Measurements from ENCODE around the gene TNFRSF25.

The TNFRSF25 gene

GRCh38 chr1:6418668-6419396 is 47.1 kb downstream of the TNFRSF25 start:
- DNase-seq (ENCODE audit: low read depth) = no peak

DNA sequence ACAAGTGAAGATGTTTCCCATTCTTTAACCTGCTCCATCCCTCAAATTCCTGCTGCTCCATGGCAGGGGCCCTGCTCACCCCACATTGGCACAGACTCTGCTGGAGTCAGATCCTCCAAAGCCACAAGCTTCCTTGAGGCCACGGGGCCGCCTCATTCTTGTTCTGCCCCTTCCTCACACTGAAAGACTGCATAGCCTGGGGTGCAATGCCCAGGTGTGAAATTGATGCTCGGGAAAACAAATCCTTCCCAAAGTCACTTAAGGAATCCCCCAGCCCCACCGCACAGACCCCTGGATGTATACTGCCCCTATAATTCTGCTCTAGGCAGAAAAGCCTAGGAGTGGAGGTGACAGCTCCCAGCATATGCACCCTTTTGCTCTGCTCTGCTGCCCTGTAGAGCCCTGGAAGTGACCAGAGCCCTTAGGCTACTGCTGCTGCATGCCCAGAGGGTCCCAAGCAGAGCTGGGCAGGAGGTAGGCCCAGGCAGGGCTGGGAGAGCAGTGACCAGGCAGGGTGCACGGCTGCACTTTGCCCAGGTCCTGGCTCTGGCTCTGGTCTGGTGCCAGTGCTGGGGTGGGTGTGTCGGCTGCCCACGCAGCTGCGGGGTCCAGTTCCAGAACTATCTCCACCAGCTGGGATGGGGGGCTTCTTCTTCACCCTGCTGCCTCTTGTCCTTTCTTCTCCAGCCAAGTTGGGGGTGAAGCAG is 47.9 kb downstream of the TNFRSF25 start:
- DNase-seq (ENCODE audit: low read depth) = no peak

DNA sequence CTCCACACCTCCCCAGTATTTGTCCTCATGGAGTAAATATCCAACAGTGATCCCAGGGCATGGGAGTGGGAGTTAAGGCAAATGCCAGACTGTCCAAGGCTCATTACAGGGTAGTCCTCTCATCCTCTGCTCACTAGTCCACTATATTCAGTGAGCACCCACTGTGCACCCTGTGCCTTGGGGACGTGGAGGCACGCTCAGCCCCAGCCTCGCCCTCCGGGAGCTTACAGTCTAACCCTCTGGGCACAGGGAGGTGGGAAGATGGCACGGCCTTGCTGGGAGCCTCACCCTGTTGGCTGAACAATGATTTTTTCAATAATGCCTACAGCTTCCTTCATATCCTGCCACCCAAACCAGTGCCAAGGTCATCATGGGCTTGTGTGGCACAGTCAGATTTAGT is 49.1 kb downstream of the TNFRSF25 start:
- no peak for DNase-seq (ENCODE audit: low read depth)

GRCh38 chr1:6416295-6416656 is 49.7 kb downstream of the TNFRSF25 start:
- no peak for DNase-seq (ENCODE audit: low read depth)

GRCh38 chr1:6414881-6415626 is 50.9 kb downstream of the TNFRSF25 start:
- DNase-seq (ENCODE audit: low read depth) = no peak

- DNase-seq (ENCODE audit: low read depth) = no peak
Measured at GRCh38 chr1:6414443-6414844, 51.5 kb downstream of the TNFRSF25 start.

DNA sequence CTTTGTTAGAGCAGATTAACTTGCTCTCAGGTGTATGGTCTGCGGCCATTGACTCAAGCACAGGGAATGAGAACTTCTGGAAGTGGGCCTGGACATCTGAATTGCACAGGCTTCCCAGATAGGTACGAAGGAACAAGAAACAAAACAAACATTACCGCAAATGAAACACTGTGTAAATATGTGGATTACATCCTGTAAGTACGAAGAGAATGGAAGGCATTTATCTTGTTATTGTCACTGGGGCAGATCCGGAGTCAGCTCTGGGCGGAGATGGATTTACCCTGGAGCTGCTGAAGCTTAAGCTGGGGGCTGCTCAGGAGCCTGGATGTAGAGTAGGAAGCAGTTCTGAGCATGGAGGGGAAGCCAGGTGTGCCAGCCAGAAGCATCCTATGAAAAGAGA is 53.1 kb downstream of the TNFRSF25 start:
- DNase-seq (ENCODE audit: low read depth) = no peak

Data from stimulated activated CD8-positive, alpha-beta memory T cell treated with anti-CD3 and anti-CD28 coated beads, Interleukin-12 subunit alpha, Interleukin-12 subunit beta, amount 100 ng/mL, for 1 hour (primary cell).